CD4-positive, alpha-beta T cell treated with Interleukin-15 for 1 hour (primary cell): Measurements from ENCODE around the gene KRTCAP3.
"Not testable (repeated sequence)": the region's sequence is repeated elsewhere in the genome, so short reads cannot be mapped to it uniquely, and the experiment has no call there.

ENCODE experiments used
- DNase-seq: peaks from one replicate; pipeline ENCODE4 v3.0.0-alpha.2; 2020

Gene KRTCAP3, protein sequence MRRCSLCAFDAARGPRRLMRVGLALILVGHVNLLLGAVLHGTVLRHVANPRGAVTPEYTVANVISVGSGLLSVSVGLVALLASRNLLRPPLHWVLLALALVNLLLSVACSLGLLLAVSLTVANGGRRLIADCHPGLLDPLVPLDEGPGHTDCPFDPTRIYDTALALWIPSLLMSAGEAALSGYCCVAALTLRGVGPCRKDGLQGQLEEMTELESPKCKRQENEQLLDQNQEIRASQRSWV

DNA sequence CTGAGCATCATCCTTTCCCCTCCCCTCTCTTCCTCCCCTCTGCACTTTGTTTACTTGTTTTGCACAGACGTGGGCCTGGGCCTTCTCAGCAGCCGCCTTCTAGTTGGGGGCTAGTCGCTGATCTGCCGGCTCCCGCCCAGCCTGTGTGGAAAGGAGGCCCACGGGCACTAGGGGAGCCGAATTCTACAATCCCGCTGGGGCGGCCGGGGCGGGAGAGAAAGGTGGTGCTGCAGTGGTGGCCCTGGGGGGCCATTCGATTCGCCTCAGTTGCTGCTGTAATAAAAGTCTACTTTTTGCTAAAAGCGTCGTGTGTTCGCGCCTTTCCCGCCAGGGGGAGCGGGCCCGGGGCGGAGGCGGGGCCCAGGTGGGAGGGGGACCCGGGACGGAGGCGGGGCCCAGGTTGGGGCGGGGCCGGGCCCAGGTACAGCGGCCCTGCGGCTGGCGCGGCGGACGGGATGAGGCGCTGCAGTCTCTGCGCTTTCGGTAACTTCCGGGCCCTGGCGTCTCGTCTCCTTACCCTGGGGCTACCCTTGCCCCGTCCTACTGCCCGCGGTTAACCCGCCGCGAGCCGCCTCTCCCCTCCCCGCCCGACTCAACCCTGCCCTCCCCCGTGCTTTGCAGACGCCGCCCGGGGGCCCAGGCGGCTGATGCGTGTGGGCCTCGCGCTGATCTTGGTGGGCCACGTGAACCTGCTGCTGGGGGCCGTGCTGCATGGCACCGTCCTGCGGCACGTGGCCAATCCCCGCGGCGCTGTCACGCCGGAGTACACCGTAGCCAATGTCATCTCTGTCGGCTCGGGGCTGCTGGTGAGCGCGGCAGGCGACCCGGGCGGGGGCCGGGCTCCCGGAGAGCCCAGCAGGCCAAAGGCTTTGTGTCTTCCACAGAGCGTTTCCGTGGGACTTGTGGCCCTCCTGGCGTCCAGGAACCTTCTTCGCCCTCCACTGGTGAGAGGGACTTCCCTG lies at the start of gene KRTCAP3:
Gene KRTCAP3, plus strand, starts transcription at position 424 of the 962 bp plus-strand sequence. Its CDS starts 32 bp downstream, at position 456.
- peak; percentile 18 for DNase-seq

DNA sequence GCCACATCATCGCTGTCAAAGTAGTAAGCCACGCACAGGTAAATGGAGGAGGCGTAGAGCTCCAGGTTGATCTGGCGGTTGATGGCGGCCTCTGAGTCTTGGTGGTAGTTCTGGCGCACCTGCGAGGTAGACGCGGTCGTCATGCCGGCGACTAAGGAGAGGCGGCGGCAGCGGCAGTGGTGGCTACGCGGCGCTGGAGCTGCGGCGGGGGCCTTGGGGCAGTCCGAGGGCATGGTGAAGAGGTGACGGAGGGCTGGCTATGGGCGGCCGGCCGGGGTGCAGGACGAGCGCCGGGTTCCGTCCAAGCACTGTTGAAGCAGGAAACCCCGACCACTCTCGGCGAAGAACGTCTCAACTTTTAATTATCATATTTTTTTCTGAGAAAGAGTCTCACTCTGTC lies 49.0 kb upstream of the KRTCAP3 start:
- no peak for DNase-seq

DNA sequence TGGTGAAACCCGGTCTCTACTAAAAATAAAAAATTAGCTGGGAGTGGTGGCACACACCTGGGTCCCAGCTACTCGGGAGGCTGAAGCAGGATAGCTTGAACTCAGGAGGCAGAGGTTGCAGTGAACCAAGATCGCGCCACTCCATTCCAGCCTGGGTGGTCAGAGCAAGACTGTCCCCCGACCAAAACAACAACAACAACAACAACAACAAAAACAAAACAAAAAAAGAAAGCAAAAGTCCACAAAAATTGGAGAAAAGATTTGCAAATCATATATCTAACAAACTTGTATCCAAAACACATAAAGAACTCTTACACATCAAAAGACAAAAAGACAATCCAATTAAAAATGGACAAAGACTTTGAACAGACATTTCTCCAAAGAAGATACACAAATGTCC lies 43.2 kb upstream of the KRTCAP3 start:
- DNase-seq, result no peak

DNA sequence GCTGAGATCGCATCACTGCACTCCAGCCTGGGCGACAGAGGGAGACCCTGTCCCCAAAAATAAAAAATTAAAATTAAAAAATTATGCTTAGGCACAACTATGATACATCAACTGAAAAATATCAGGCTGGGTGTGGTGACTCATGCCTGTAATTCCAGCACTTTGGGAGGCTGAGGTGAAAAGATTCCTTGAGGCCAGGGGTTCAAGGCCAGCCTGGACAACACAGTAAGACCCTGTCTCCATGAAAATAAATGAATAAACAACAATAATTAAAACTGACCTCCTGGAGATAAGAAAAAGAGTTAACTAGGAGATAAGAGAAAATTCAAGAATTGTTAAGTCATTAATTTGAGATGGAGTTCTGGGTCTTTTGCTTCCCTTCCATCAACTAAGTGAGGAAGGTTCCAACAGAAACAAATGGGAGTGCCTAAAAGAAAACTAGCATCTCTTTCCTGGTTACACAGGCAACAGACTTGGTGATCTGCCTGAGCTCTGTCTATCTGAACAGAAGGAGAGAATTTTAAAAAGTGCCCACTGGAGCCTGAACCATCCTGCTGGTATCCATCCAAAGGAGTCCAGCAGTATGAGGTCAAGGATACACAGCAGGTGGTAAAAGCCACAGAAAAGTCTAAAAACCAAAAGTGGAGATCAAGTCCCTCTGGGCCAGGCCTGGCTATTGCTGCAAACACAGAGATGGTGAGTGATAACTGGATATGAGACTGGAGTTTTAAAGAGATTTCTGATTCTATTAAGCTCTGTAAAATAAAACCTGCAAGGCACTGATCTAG lies 41.6 kb upstream of the KRTCAP3 start:
- DNase-seq, result no peak

DNA sequence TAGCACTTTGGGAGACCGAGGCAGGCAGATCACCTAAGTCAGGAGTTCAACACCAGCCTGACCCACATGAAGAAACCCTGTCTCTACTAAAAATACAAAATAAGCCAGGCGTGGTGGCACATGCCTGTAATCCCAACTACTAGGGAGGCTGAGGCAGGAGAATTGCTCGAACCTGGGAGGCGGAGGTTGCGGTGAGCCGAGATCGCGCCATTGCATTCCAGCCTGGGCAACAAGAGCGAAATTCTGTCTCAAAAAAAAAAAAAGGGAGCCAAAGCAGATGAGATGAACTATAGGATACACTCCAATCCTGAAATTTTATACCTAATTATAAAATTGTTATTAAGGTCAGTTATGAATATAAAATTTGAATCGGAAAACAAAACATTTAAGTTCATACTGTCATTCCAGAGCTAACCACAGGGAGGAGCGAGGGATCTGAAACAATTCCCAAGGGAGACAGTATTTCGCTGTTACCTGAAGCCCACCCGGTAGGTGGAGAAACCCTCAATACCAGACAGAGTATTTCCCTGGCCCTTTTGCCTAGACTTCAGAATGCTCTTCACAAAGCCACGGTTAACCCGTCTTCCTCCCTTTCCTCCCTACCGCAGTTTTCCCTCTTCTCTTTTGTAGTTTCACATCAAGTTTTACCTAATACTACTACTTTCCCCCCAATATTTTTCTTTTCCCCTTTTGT lies 34.2 kb upstream of the KRTCAP3 start:
- DNase-seq, result no peak

DNA sequence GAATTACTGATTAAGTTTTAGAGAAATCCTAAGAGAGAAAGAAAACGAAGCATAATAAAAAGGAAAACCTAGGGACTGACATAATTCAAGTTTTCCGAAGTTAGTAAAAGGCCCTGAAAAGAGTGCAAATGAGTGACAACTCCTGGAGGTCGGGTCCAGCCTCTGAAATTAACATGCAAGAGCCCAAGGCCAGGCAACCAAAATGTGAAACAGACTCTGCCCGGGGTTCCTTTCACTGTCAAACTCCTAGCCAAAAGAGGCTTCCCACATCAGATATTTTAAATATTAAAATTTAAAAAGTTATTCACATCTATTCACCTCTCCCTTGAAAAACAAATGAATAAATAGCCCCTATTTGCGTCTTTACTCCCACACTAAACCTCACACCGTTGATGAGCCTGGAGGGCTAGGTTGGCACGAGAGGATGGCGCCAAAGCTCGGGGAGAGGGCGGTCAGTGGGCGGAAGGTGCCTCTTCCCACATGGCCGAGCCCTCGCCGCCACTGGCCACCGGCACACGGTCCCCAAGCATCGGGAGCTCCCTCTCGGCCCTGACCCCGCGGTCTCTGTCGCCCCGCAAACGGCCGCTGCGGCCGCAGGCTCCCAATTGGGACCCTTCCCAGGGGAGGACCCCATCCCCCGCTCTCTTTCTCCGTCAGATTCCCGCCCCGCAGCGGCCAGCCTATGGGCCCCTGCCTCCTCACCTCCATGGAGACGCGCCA lies 33.4 kb upstream of the KRTCAP3 start:
- no peak for DNase-seq

DNA sequence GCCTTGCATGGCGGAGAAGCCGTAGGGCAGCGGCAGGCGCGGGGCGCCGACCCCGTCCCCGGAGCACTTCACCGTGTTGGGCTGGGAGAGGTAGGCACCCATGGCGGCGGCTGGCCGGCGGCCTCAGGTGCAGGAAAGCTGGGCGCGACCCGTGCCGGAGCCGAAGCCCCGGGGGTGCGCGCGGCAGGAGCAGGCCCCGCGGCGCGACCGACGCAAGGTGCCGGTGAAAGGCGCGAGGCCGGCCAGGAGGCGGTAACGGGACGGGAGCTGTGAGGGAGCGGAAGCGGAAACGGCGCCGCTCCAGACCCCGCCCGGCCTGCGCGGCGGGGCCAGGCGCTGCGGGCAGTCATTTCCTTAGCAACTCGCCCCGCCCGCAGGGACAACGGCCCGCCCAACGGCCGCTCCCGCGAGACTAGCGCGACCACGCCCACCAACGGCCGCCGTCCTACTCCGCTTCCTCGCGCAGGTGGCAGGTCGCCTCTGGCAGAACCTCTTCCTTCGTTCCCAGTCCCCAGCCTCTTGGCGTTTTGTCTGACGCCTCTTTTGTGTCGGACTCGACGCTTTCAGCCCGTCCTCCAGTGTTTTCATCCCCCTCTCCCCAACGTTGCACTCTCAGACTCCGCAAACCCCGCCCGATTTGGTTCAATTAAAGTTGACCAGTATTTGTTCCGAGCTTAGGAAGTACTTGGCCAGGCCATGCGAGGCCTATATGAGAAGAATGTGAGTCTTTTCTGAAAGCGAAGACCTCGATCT lies 32.7 kb upstream of the KRTCAP3 start, which contains the start of gene PPM1G:
Gene PPM1G, minus strand, starts transcription at position 271 of the 753 bp plus-strand sequence. Its CDS starts 169 bp downstream, at position 102.
- peak; percentile 94 for DNase-seq

DNA sequence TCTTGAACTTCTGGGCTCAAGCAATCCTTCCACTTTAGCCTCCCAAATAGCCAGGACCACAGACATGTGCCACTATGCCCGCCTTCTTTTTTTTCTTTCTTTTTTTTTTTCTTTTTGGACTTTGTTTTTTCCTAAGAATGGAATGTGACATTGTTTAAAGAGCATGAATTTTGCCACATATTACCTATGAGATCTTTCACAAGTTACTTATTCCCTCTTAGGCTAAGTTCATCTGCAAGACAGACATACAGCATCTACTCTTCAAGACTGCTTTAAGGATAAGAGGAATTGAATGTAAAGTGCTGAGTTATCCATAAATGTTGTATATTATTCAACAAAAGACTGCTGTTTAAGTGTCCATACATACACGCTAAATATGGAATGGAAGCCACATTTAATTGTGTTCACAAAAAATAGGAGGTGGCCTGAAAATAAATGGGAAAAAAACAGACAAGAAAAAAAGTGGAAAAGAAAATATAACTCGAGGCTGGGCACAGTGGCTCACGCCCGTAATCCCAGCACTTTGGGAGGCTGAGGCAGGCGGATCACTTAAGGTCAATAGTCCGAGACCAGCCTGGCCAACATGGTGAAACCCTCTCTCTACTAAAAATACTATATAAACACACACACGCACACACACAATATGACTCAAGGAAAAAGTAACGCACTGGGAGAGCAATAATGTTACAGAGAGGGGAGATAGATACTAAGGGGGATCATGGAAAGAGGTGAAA lies 29.6 kb upstream of the KRTCAP3 start:
- DNase-seq, result no peak

DNA sequence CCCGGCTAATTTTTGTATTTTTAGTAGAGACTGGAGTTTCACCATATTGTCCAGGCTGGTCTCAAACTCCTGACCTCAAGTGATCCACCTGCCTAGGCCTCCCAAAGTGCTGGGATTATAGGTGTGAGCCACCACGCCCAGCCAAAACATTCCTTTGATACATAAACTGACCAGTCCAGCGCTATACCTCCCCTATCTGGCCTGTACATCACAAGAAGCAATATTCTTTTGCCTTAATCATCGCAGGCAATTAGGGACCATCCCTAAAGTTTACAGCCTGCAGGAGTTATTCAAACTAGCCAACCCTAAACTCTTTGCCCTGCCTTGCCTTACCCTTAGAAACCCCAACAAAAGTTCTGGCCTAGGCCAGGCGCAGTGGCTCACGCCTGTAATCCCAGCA lies 26.0 kb upstream of the KRTCAP3 start:
- no peak for DNase-seq

DNA sequence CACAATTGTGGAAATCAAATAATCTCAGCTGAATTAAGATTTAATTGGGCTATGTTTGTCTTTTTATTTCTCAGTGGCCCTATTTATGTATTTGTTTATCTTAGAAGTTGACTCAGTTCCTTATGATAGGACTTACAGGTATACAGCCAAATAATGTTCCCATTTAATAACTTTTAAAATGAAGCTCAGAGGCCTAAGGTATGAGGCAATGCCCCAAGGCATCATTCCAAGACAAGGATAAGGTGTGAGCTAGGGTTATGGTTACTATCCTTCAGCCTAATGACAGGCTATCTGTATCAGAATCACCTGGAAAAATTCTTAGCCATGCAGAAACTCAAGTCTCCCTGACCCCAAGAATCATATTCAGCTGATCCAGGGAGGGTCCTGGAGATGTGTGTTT lies 21.2 kb upstream of the KRTCAP3 start:
- DNase-seq, result no peak

DNA sequence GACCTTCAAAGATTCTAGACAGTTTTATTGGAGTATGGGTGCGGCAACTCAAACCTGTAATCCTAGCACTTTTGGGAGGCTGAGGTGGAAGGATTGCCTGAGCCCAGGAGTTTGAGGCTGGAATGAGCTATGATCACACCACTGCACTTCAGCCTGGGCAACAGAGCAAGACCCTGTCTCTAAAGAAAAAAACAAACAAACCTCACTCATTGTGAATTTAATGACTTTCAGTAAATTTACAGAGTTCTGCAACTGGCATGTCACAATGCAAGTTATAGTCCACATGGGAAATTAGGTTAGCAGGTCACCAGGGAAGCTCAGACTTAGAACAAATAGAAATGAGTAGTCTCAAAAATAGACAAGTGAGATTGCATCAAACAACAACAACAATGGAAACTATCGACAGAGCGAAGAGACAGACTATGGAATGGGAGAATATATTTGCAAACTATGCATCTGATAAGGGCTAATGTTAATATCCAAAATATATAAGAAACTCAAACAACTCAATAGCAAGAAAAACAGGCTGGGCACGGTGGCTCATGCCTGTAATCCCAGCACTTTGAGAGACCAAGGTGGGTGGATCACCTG lies 20.4 kb upstream of the KRTCAP3 start:
- DNase-seq, result no peak

DNA sequence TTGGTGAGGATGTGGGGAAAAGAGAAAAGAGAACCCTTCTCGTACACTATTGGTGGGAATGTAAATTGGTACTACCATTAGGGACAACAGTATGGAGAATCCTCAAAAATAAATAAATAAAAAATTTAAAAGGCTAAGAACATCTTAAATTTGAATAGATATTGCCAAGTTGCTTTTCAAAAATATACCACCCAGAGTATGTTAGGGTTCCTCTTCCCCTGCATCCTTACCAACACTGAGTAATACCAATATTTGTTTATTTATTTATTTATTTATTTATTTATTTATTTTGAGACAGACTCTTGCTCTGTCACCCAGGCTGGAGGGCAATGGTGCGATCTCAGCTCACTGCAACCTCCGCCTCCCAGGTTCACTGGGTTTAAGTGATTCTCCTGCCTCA lies 19.2 kb upstream of the KRTCAP3 start:
- DNase-seq, result no peak

DNA sequence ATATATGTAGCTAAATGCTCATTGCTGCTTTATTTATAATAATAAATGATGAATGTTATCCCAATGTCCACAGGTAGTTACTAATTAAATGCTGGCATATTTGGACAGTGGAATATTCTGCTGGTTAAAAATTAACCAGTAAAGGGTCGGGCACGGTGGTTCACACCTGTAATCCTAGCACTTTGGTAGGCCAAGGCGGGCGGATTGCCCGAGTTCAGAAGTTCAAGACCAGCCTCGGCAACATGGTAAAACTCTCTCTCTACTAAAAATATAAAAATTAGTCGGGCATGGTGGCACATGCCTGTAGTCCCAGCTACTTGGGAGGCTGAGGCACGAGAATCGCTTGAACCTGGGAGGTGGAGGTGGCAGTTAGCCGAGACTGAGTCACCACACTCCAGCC lies 17.1 kb upstream of the KRTCAP3 start:
- DNase-seq, result not testable (repeated sequence)

DNA sequence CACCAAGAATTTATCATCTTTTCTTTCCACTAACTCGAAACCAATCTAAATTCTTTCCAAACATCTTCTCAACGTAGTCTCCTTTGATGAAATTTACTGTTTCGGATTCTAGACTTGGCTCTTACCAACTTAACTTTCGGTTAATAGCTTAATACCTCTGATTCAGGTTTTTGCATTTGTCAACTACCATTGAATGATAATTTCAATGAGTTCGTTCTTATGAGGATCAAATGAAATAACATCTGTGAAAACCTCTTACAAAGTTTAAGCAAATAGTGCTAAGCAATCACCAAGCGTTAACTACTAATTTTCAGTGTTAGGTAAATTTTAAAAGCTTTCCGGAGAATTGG lies 14.3 kb upstream of the KRTCAP3 start:
- no peak for DNase-seq

DNA sequence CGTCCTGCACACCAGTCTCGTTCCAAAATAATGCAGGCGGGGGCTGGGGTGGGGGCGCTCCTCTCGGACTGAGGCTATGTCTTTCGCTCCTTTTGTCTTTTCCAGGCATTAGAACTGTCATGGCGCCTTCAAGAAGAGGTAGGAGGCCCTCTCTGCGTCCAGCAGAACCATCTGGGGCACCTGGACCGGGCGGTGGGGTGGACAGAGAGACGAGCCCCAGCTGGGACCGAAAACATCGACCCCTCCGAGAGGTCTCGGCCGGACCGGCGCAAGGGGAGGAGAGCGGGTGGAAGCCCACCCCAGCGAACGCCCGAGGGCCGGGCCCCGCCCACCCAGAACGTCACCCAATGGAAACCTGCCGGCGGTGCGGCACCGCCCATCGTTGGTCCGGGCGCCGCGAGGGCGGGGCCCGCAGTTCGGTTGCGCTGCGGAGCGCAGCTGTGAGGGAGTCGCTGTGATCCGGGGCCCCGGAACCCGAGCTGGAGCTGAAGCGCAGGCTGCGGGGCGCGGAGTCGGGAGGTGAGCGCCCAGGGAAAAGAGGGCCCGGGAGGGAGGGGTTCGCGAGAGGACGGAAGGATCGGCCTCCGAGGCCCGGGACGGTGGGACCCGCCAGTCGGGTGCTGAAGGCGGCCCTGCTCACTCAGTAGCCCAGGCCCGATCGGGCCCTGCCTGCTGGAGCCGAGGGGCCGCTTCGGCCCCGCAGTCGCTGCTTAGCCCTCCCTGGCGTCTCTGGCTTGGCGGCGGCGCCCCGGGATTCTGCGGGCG lies 13.8 kb upstream of the KRTCAP3 start, which contains the start of gene NRBP1:
Gene NRBP1, plus strand, starts transcription at position 419 of the 765 bp plus-strand sequence. CDS start 4,643 bp downstream, outside the sequence.
- peak; percentile 86 for DNase-seq

DNA sequence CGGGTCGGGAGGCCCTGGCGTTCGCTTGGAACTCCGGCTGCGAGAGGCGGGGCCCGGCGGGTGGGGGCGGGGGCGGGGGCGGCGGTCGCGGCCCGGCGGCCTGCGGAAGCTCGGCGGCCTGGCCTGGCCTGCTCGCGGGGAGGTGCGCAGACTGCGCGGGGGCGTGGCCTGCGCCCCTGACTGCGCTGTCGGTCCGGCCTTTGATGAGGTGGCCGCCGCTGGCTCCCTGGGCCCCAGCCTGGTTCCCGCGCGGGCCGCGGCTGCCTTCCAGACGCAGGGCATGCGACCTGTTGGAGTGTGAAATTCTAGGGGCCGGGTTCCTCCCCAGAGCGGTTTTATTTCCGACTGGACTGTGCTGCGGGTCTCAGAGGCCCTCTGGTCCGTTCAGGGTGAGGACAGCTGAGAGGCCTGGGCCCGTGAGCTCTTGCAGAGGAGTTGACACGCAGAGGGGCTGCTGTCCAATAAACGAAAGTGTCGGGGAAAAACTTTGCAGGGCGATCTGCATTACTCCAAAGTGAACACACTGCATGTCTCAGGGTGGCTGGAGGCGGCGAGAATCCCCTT lies 13.1 kb upstream of the KRTCAP3 start:
- DNase-seq, result peak; percentile 81

DNA sequence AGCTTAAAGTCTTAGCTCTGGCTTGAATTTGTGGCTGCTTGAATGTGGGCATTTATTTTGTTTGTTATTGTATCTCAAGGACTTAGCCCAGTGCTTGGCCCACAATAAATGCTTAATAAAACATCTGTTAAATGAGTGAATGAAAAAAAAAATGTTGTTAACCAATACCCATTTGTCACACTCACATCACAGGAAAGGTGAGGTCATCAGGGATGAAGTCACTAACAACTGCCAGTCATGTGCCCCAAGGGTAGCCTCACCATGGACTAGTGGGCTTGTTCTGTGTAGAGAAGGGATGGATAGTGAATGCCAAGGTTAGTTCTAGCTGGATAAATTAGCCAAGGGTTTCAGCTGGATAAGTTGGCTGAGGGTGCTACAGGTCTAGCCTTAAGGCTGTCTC lies 10.8 kb upstream of the KRTCAP3 start:
- no peak for DNase-seq

DNA sequence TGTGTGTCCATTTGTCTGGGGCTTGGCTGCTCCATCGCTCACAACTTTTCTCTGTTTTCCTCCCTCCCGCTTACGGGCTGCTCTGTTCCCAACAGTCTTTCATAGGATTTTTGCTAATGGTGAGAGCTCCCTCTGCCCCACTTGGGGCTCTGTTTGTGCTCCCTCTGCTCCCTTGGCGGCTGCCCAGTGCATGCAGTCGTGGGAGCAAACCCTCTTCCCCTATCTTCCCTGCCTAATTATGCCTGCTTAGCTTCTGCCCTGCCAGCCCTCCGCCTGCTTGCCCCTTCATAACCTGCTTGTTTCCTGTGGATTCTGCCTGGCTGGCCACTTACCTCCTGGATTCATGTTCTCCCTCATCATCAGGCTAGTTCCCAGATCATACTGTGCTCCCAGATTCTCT lies 6.6 kb upstream of the KRTCAP3 start:
- no peak for DNase-seq
